Muscle of leg (tissue), 16 donors: ENCODE measurements around the gene NDUFAF7. TPM values are rescaled to one million over a fixed set of nuclear protein-coding genes. Genes with fewer than 3 reads are reported as not detected.

Source experiments
- DNase-seq: peaks from one replicate; pipeline ENCODE4 v3.0.0; 2013
- H3K27ac ChIP-seq: one replicate; pipeline ENCODE4 v1.5.1; 2013; ENCODE audit warnings: mild to moderate bottlenecking, low read length, control low read depth
- H3K27me3 ChIP-seq: one replicate; pipeline ENCODE4 v1.6.1; 2013; ENCODE audit warnings: low read length; ENCODE audit not compliant: control insufficient read depth, insufficient read depth
- H3K36me3 ChIP-seq: one replicate; pipeline ENCODE4 v1.6.1; 2013; ENCODE audit warnings: low read length; ENCODE audit not compliant: control insufficient read depth, insufficient read depth
- H3K4me1 ChIP-seq: one replicate; pipeline ENCODE4 v1.6.1; 2013; ENCODE audit warnings: low read length; ENCODE audit not compliant: control insufficient read depth, insufficient read depth
- H3K4me3 ChIP-seq: one replicate; pipeline ENCODE4 v1.5.1; 2013; ENCODE audit warnings: low read length, control low read depth
- H3K9me3 ChIP-seq: replicated peaks from 2 replicates; pipeline ENCODE4 v1.6.1; 2013; ENCODE audit warnings: low read depth, low read length; ENCODE audit not compliant: control insufficient read depth
- WGBS: methylation state at CpG from one replicate; pipeline ENCODE4 v1.1.5; 2013; ENCODE audit warnings: missing lambda C conversion rate; ENCODE audit not compliant: insufficient coverage; 5-methylcytosine and 5-hydroxymethylcytosine counted together
- long read RNA-seq, 11 donors: transcript quantifications; one replicate each; lab custom pipeline, GENCODE V29; 2026
- polyA plus RNA-seq, 8 donors: library from polyadenylated mRNA; unstranded; fragments of 120-200 nt; gene quantifications; one replicate each; pipeline versions ENCODE4 v1.2.1 to v1.2.3, GENCODE V29; 2013; ENCODE audit warnings: inconsistent platforms in 1 of 8, low replicate concordance in 1 of 8; ENCODE audit not compliant: insufficient read length in 8 of 8, insufficient read depth in 1 of 8
- total RNA-seq: library from RNA; stranded (reverse); fragments of 120-200 nt; gene quantifications from one replicate; pipeline ENCODE4 v1.2.4, GENCODE V29; 2013

The NDUFAF7 gene, protein sequence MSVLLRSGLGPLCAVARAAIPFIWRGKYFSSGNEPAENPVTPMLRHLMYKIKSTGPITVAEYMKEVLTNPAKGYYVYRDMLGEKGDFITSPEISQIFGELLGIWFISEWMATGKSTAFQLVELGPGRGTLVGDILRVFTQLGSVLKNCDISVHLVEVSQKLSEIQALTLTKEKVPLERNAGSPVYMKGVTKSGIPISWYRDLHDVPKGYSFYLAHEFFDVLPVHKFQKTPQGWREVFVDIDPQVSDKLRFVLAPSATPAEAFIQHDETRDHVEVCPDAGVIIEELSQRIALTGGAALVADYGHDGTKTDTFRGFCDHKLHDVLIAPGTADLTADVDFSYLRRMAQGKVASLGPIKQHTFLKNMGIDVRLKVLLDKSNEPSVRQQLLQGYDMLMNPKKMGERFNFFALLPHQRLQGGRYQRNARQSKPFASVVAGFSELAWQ
- 14.2 TPM for total RNA-seq
- polyA plus RNA-seq, result 10 to 100 TPM; 10.9 to 18.4 (median 13.6) TPM
- long read RNA-seq, donor 1, partial matches to known transcripts, result 0 of 3 reads
- long read RNA-seq, donor 1, other reads (novel, unspliced or antisense), result 0 of 3 reads
- long read RNA-seq, donor 2, result 0 reads
- long read RNA-seq, donor 3, transcript NDUFAF7-201 (10 exons, 2,176 nt), result major isoform, 5 of 29 reads
- long read RNA-seq, donor 3, partial matches to known transcripts, result 23 of 29 reads
- long read RNA-seq, donor 3, other reads (novel, unspliced or antisense), result 0 of 29 reads
- long read RNA-seq, donor 4, result 0 reads
- long read RNA-seq, donor 5, transcript NDUFAF7-201 (10 exons, 2,176 nt), result major isoform, 6 of 6 reads
- long read RNA-seq, donor 5, partial matches to known transcripts, result 0 of 6 reads
- long read RNA-seq, donor 5, other reads (novel, unspliced or antisense), result 0 of 6 reads
- long read RNA-seq, donor 6, transcript NDUFAF7-201 (10 exons, 2,176 nt), result major isoform, 6 of 6 reads
- long read RNA-seq, donor 6, partial matches to known transcripts, result 0 of 6 reads
- long read RNA-seq, donor 6, other reads (novel, unspliced or antisense), result 0 of 6 reads
- long read RNA-seq, donor 7, partial matches to known transcripts, result 0 of 2 reads
- long read RNA-seq, donor 7, other reads (novel, unspliced or antisense), result 0 of 2 reads
- long read RNA-seq, donor 8, partial matches to known transcripts, result 0 of 1 reads
- long read RNA-seq, donor 8, other reads (novel, unspliced or antisense), result 0 of 1 reads
- long read RNA-seq, donor 9, result 0 reads
- long read RNA-seq, donor 10, partial matches to known transcripts, result 0 of 2 reads
- long read RNA-seq, donor 10, other reads (novel, unspliced or antisense), result 0 of 2 reads
- long read RNA-seq, donor 11, partial matches to known transcripts, result 0 of 3 reads
- long read RNA-seq, donor 11, other reads (novel, unspliced or antisense), result 0 of 3 reads

DNA sequence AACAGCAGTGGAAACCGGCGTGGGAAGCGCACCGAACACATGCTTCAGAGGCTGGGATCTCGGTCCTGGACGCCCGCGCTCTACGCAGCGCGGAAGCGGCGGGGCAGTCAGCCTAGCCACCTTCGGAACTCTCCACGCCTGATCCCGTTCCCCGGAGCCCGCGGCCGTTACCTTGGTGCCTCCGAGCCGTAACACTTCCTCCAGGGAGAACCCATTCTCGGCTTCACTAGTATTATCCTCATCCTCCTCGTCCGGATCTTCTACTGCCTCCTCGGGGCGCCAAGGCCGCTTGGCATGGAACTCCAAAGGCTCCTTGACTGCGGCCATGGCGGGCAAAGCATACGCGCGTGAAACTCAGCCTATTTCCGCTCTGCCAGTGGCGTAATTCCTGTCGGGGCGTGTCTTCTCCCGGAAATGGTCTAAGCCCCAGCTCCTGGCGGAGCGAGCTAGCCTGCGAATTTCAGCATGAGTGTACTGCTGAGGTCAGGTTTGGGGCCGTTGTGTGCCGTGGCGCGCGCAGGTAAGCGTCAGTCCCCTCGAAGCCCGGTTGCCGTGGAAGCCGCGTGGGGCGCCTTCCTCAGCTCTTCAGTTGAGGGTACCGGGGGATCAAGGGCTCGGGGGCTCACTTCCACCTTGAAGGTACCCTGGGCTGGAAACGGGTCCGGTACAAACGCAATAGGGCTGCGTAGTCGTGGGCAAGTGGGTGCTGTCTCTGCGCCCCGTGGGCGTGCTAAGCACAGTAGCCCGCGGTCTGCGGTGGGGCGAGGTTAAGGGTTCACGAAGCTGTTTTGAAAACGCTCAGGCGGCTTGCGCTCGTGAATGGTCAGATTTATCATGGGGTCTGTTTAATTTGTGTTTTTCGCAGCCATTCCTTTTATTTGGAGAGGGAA is at the start of gene NDUFAF7, which contains the start of gene CEBPZ:
NDUFAF7 (plus strand) TSS at position 418 of the 890 bp plus-strand sequence; CDS start at position 466, 48 bp downstream.
CEBPZ (minus strand) TSS at position 356 of the 890 bp plus-strand sequence; CDS start at position 327, 29 bp downstream.
- peaks cover 15% of the 10 kb centered on the region for H3K4me1 ChIP-seq
- under 1% methylated on average over 70 of the region's 73 CpGs for WGBS
- peak within 1 kb of the TSS; percentile 91 for H3K4me3 ChIP-seq
- DNase-seq, result peak; percentile 98
- peaks cover 15% of the 10 kb centered on the region for H3K36me3 ChIP-seq
- H3K27me3 ChIP-seq, result no peaks in the 10 kb centered on the region
- no peaks in the 10 kb centered on the region for H3K9me3 ChIP-seq
- peak within 1 kb of the TSS; percentile 93 for H3K27ac ChIP-seq

DNA sequence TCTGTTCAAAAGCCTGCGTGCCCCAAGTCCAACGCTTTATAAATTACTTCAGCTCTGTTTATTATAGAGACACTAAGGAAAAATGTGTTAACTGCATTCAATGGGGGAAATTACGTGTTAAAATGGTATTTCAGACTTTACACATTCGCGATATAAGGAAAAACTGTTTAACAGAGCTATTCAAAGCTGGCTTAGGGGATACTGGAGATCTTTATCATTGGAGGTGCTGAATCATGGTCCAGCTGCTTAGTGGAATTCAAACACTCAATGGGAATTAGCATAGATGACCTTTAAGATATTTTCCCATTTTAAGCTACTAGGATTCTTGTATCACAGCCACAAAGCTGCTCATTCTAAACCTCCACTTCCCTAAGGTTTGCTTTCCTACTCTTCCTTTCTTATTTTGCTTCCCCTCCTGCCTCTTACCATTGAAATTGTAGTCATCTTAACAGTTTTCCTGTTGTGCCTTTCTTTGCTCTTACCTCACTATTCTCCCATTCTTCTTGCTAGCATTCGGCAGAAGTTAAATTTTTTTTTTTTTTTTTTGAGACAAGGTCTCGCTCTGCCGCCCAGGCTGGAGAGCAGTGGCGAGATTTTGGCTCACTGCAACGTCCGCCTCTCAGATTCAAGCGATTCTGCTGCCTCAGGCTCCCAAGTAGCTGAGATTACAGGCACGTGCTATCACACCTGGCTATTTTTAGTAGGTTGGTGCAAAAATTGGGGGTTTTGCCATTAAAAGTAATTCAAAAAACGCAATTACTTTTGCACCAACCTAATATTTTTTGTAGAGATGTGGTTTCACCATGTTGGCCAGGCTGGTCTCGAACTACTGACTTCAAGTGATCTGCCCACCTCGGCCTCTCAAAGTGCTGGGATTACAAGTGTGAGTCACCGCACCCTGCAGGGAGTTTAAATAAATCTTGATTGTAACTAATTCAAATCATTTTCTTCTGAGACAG is 49.5 kb upstream of the NDUFAF7 start:
- Histone ChIP-seq H3K27ac (no peak overlapping the region), H3K27me3 (peaks cover 2% of the 10 kb centered on the region), H3K36me3 (no peaks in the 10 kb centered on the region), H3K9me3 (no peaks in the 10 kb centered on the region), H3K4me1 (no peaks in the 10 kb centered on the region), H3K4me3 (no peak overlapping the region)
- no peak for DNase-seq
- WGBS, result 70% methylated on average over 8 of the region's 17 CpGs

- Histone ChIP-seq H3K27ac (no peak within 1 kb of the TSS), H3K4me3 (no peak within 1 kb of the TSS), H3K4me1 (no peaks in the 10 kb centered on the region), H3K9me3 (no peaks in the 10 kb centered on the region), H3K27me3 (peaks cover 7% of the 10 kb centered on the region), H3K36me3 (no peaks in the 10 kb centered on the region)
- DNase-seq, result no peak
- 83% methylated on average over 1 of the region's 2 CpGs for WGBS
These were observed 42.9 kb upstream of the NDUFAF7 start, which contains the start of gene SULT6B1 for GRCh38 chr2:37188570-37188969. Gene SULT6B1, minus strand, starts transcription at chr2:37188670. Its CDS starts 30 bp downstream, at chr2:37188640.

- DNase-seq, result no peak
- no peaks in the 10 kb centered on the region for H3K36me3 ChIP-seq
- H3K4me3 ChIP-seq, result no peak overlapping the region
- H3K27ac ChIP-seq, result no peak overlapping the region
- no peaks in the 10 kb centered on the region for H3K9me3 ChIP-seq
- H3K4me1 ChIP-seq, result no peaks in the 10 kb centered on the region
- peaks cover 7% of the 10 kb centered on the region for H3K27me3 ChIP-seq
- WGBS, result 89% methylated on average over 4 of the region's 6 CpGs
These were observed 41.9 kb upstream of the NDUFAF7 start for GRCh38 chr2:37189452-37190153.

- H3K4me3 ChIP-seq, result no peak overlapping the region
- H3K9me3 ChIP-seq, result no peaks in the 10 kb centered on the region
- peaks cover 7% of the 10 kb centered on the region for H3K27me3 ChIP-seq
- H3K4me1 ChIP-seq, result no peaks in the 10 kb centered on the region
- H3K27ac ChIP-seq, result no peak overlapping the region
- no peak for DNase-seq
- no peaks in the 10 kb centered on the region for H3K36me3 ChIP-seq
- WGBS, result 80% methylated on average over 1 of the region's 4 CpGs
These were observed 41.2 kb upstream of the NDUFAF7 start for GRCh38 chr2:37190290-37190689.

GRCh38 chr2:37191253-37191652 is 40.2 kb upstream of the NDUFAF7 start:
- Histone ChIP-seq H3K27ac (no peak overlapping the region), H3K27me3 (peaks cover 4% of the 10 kb centered on the region), H3K36me3 (no peaks in the 10 kb centered on the region), H3K9me3 (no peaks in the 10 kb centered on the region), H3K4me3 (no peak overlapping the region), H3K4me1 (peaks cover 3% of the 10 kb centered on the region)
- no peak for DNase-seq
- 66% methylated on average over 2 of the region's 4 CpGs for WGBS

- no peaks in the 10 kb centered on the region for H3K9me3 ChIP-seq
- no peak overlapping the region for H3K27ac ChIP-seq
- peaks cover 4% of the 10 kb centered on the region for H3K27me3 ChIP-seq
- WGBS, result no CpG with 5 or more reads among the region's 6 CpGs
- H3K36me3 ChIP-seq, result no peaks in the 10 kb centered on the region
- no peak overlapping the region for H3K4me3 ChIP-seq
- no peak for DNase-seq
- H3K4me1 ChIP-seq, result peaks cover 3% of the 10 kb centered on the region
These were observed 39.7 kb upstream of the NDUFAF7 start for GRCh38 chr2:37191747-37192146.

- WGBS, result no CpG with 5 or more reads among the region's 1 CpG
- H3K27me3 ChIP-seq, result peaks cover 4% of the 10 kb centered on the region
- no peak overlapping the region for H3K4me3 ChIP-seq
- DNase-seq, result no peak
- H3K27ac ChIP-seq, result no peak overlapping the region
- peaks cover 9% of the 10 kb centered on the region for H3K4me1 ChIP-seq
- H3K36me3 ChIP-seq, result no peaks in the 10 kb centered on the region
- H3K9me3 ChIP-seq, result no peaks in the 10 kb centered on the region
These were observed 38.9 kb upstream of the NDUFAF7 start for GRCh38 chr2:37192551-37192950.
